Measurements from ENCODE around the gene ITSN2.

The ITSN2 gene

DNA sequence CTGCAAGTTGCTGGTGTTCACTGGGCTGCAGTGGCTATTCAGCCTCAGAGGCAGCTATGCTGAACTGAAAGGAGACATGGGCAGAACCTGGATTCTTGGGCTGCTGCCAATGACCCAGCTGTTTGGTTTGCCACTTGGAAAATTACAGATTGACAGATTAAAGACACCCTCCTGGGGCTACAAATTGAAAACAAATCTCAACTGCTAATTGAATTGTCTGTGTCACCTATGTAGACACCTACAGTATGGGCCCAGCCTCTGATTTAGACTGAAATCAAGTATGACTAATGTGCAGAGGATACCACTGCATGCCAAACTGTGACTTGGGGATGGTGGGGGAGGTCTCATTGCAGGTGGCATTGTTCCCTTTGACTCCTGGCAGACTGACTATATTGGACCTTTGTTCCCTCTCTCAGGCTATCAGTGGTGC lies 42.8 kb downstream of the ITSN2 start:
- Histone ChIP-seq H3K4me3 (ENCODE audit: low read depth, low read length) (no peak overlapping the region), H3K27ac (no peak overlapping the region)
- no peak for DNase-seq

DNA sequence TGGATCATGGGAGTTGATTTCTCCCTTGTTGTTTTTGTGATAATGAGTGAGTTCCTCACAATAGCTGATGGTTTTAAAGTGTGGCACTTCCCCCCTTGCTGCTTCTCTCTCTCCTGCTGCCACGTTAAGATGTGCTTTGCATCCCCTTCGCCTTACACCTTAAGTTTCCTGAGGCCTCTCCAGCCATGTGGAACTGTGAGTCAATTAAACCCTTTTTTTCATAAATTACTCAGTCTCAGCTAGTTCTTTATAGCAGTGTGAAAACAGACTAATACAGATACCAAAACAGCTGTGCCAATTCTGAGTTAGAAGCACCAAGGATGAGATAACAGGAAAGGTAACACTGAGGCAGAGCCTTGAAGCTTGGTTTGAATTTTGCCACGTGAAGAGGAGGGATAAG lies 44.7 kb downstream of the ITSN2 start:
- Histone ChIP-seq H3K36me3 (peaks cover 5% of the 10 kb centered on the region), H3K27me3 (ENCODE audit: insufficient read depth, low read depth, severe bottlenecking) (no peaks in the 10 kb centered on the region), H3K27ac (no peak overlapping the region), H3K9me3 (ENCODE audit: severe bottlenecking) (no peaks in the 10 kb centered on the region), H3K4me3 (ENCODE audit: low read depth, low read length) (no peak overlapping the region)
- no peak for DNase-seq
- TF ChIP-seq, protein P1, sequence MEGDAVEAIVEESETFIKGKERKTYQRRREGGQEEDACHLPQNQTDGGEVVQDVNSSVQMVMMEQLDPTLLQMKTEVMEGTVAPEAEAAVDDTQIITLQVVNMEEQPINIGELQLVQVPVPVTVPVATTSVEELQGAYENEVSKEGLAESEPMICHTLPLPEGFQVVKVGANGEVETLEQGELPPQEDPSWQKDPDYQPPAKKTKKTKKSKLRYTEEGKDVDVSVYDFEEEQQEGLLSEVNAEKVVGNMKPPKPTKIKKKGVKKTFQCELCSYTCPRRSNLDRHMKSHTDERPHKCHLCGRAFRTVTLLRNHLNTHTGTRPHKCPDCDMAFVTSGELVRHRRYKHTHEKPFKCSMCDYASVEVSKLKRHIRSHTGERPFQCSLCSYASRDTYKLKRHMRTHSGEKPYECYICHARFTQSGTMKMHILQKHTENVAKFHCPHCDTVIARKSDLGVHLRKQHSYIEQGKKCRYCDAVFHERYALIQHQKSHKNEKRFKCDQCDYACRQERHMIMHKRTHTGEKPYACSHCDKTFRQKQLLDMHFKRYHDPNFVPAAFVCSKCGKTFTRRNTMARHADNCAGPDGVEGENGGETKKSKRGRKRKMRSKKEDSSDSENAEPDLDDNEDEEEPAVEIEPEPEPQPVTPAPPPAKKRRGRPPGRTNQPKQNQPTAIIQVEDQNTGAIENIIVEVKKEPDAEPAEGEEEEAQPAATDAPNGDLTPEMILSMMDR (IDR thresholded peaks at IDR 0.05; ENCODE audit: low read depth, low read length): no peak

More for the DNA sequence above, 42.8 kb downstream of the ITSN2 start:
- H3K27me3 ChIP-seq (ENCODE audit: insufficient read depth, low read depth, severe bottlenecking): no peaks in the 10 kb centered on the region
- TF ChIP-seq, protein P1 (IDR thresholded peaks at IDR 0.05; ENCODE audit: low read depth, low read length): no peak
- no peaks in the 10 kb centered on the region for H3K9me3 ChIP-seq (ENCODE audit: severe bottlenecking)
- H3K36me3 ChIP-seq: no peaks in the 10 kb centered on the region

DNA sequence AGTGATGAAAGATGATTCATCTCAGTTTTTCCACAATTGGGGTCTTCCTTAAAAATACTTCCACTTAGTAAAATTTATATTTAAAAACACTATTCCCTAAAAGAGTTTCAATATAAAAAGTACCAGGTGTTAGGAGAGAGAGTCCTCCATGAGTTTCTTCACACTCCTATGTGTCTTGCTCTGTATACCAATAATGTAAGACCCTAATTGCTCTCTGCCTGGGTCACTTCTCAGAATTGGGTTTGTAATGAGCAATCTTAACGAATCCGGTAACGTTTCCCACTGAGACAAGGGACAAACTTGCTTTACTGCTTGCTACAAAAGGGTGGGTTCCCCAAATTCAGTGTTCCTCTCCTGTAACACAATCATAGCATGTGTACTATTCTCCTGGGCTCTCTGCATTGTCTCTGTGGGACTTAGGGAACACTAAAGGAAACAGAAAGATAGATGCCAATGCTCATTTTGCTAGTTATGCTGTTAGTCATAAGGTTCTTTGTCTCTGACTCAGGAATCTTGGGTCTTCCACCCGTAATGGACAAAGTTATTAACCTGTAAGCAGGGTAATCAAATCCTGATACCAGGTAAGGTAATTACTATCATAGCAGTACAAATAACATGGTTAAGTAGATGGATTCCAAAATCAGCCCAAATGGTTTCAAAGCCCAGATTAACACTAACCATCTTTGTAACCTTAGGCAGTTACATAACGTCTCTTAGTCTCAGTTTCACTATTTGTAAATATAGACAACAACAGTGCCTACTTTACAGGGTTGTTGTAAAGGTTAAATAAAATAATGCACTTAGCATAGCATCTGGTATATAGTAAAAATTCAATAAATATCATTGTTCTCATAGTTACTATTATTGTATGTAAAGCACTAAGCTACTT lies 46.3 kb downstream of the ITSN2 start:
- Histone ChIP-seq H3K9me3 (ENCODE audit: severe bottlenecking) (no peaks in the 10 kb centered on the region), H3K36me3 (peaks cover 13% of the 10 kb centered on the region), H3K27ac (no peak overlapping the region), H3K27me3 (ENCODE audit: insufficient read depth, low read depth, severe bottlenecking) (no peaks in the 10 kb centered on the region), H3K4me3 (ENCODE audit: low read depth, low read length) (no peak overlapping the region)
- no peak for DNase-seq
- TF ChIP-seq, protein P1 (IDR thresholded peaks at IDR 0.05; ENCODE audit: low read depth, low read length): no peak

DNA sequence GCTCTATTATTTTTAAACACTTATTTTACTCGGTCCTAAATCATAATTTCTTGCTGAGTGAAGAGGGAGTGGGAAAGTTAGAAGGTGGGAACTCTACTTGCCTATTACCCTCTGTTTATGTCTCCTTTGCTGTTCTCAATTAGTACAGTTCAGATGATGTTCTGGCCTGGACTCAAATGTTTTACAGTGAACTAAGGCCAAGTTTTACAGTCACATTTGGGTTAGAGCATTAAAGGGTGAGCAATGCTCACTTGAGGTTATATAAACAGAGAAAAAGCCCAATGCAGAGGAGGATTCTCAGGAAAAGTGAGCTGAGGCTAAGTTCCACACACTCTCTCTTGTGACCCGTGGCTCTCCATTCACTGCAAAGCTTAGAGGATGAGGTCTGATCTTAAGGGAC lies 52.4 kb downstream of the ITSN2 start:
- DNase-seq: no peak
- Histone ChIP-seq H3K9me3 (ENCODE audit: severe bottlenecking) (no peaks in the 10 kb centered on the region), H3K36me3 (peaks cover 28% of the 10 kb centered on the region), H3K4me3 (ENCODE audit: low read depth, low read length) (no peak overlapping the region), H3K27ac (no peak overlapping the region), H3K27me3 (ENCODE audit: insufficient read depth, low read depth, severe bottlenecking) (no peaks in the 10 kb centered on the region)
- TF ChIP-seq, protein P1 (IDR thresholded peaks at IDR 0.05; ENCODE audit: low read depth, low read length): no peak

DNA sequence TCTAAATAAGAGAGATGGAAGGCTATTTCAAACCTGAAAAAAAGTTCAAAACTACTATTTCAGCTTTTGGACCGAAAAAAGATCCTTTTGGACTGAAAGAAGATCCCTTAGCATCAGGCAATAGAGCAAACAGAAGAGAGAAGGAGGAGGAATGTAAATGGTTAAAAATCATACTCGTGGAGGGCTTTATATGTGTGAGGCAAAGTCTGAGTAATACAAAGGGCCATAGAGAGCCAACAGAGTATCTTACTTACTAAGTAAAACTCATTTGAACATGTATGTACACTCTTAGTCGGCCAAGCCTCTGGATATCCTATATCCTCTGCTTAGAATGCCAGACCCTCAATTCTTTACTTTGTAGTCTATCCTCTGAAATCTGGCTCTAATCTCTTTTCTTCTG lies 55.7 kb downstream of the ITSN2 start:
- TF ChIP-seq, protein P1 (IDR thresholded peaks at IDR 0.05; ENCODE audit: low read depth, low read length): no peak
- Histone ChIP-seq H3K27me3 (ENCODE audit: insufficient read depth, low read depth, severe bottlenecking) (no peaks in the 10 kb centered on the region), H3K4me3 (ENCODE audit: low read depth, low read length) (no peak overlapping the region), H3K36me3 (peaks cover 38% of the 10 kb centered on the region), H3K27ac (no peak overlapping the region), H3K9me3 (ENCODE audit: severe bottlenecking) (no peaks in the 10 kb centered on the region)
- no peak for DNase-seq

Data from WERI-Rb-1 (cell line).